DOHH2 (cell line): ENCODE measurements around the gene SLC6A19.
"Not testable (repeated sequence)": the region's sequence is repeated elsewhere in the genome, so short reads cannot be mapped to it uniquely, and the experiment has no call there.

Source experiments
- H3F3A ChIP-seq: fragments of 200-600 bp; sonication (generic), shearing (Covaris generic); 2 replicates; pipeline ENCODE4 v1.6.0; 2016; ENCODE audit warnings: antibody characterized with exemption, mild to moderate bottlenecking; ENCODE audit not compliant: control insufficient read depth, insufficient read depth
- H3K27ac ChIP-seq: fragments of 200-600 bp; sonication (generic); 2 replicates; pipeline ENCODE4 v1.5.1; 2014; ENCODE audit warnings: low read depth, mild to moderate bottlenecking, low read length, moderate library complexity
- H3K27me3 ChIP-seq: fragments of 200-600 bp; sonication (generic); 2 replicates; pipeline ENCODE4 v1.6.1; 2014; ENCODE audit warnings: mild to moderate bottlenecking, low read length, mixed read lengths; ENCODE audit not compliant: control insufficient read depth
- H3K36me3 ChIP-seq: fragments of 200-600 bp; sonication (generic); 2 replicates; pipeline ENCODE4 v1.6.1; 2014; ENCODE audit warnings: mild to moderate bottlenecking, low read length, moderate library complexity, mixed read lengths; ENCODE audit not compliant: control insufficient read depth
- H3K4me1 ChIP-seq: fragments of 200-600 bp; sonication (generic); 2 replicates; pipeline ENCODE4 v1.6.1; 2014; ENCODE audit warnings: mild to moderate bottlenecking, low read length, mixed read lengths; ENCODE audit not compliant: control insufficient read depth
- H3K4me2 ChIP-seq: fragments of 200-600 bp; sonication (generic); 2 replicates; pipeline ENCODE4 v1.6.0; 2014; ENCODE audit warnings: mild to moderate bottlenecking, low read length, moderate library complexity
- H3K4me3 ChIP-seq: fragments of 200-600 bp; sonication (generic); 2 replicates; pipeline ENCODE4 v1.5.1; 2014; ENCODE audit warnings: mild to moderate bottlenecking, low read length, mixed read lengths
- H3K79me2 ChIP-seq: fragments of 200-600 bp; sonication (generic); 2 replicates; pipeline ENCODE4 v1.6.1; 2014; ENCODE audit warnings: mild to moderate bottlenecking, low read length, mixed read lengths; ENCODE audit not compliant: control insufficient read depth
- H3K9me2 ChIP-seq: fragments of 200-600 bp; sonication (generic); replicated peaks from 2 replicates; pipeline ENCODE4 v1.6.1; 2014; ENCODE audit warnings: mild to moderate bottlenecking, low read length, mixed read lengths; ENCODE audit not compliant: control insufficient read depth
- H3K9me3 ChIP-seq: fragments of 200-600 bp; sonication (generic); 2 replicates; pipeline ENCODE4 v1.6.1; 2014; ENCODE audit warnings: antibody characterized with exemption, low read length, mixed read lengths; ENCODE audit not compliant: control insufficient read depth, insufficient read depth
- H4K20me1 ChIP-seq: fragments of 200-600 bp; sonication (generic); 2 replicates; pipeline ENCODE4 v1.6.0; 2014; ENCODE audit warnings: low read depth, mild to moderate bottlenecking, antibody characterized with exemption, low read length, moderate library complexity; ENCODE audit not compliant: control insufficient read depth, insufficient read depth
- EZH2phosphoT487 ChIP-seq: fragments of 200-600 bp; sonication (generic); IDR thresholded peaks from 2 replicates; pipeline ENCODE4 v1.6.1; 2017; ENCODE audit warnings: borderline replicate concordance, mild to moderate bottlenecking, antibody characterized with exemption, low read length, moderate library complexity, mixed read lengths
- TF ChIP-seq, protein P1 (sequence below): fragments of 200-600 bp; sonication (generic); IDR thresholded peaks from one replicate; pipeline ENCODE4 v1.5.1; 2014; ENCODE audit warnings: antibody characterized with exemption, mild to moderate bottlenecking, low read depth, low read length; ENCODE audit not compliant: poor library complexity, severe bottlenecking

SLC6A19 gene

DNA sequence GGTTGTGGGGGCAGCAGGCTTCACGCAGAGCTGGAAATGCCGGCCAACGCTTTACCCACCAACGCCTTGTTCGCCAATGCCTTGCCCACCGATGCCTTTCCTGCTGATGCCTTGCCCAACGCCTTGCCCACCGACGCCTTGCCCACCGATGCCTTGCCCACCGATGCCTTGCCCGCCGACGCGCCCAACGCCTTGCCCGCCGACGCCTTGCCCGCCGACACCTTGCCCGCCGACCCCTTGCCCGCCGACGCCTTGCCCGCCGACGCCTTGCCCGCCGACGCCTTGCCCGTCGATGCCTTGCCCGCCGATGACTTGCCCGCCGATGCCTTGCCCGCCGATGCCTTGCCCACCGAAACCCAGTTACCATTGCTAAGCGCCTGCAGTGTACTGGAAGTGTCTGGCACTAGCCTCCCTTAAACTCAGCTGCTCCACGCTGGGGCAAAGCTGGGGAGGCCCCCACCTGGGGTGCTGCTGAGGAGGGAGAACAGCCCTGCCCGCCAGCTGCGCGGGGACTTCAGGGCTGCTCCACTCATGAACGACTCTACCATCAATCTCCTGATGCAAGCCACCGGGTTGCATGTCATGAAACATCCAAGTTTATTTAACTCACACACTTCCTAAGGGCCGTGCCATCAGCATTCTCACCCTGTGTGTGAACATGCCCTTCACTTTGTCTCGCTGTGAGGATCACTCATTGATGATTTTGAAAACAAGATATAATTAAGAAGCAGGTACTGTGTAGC lies 25.6 kb downstream of the SLC6A19 start:
- H3K27me3 ChIP-seq = no peaks in the 10 kb centered on the region
- TF ChIP-seq EZH2phosphoT487 = no peak
- TF ChIP-seq, protein P1, sequence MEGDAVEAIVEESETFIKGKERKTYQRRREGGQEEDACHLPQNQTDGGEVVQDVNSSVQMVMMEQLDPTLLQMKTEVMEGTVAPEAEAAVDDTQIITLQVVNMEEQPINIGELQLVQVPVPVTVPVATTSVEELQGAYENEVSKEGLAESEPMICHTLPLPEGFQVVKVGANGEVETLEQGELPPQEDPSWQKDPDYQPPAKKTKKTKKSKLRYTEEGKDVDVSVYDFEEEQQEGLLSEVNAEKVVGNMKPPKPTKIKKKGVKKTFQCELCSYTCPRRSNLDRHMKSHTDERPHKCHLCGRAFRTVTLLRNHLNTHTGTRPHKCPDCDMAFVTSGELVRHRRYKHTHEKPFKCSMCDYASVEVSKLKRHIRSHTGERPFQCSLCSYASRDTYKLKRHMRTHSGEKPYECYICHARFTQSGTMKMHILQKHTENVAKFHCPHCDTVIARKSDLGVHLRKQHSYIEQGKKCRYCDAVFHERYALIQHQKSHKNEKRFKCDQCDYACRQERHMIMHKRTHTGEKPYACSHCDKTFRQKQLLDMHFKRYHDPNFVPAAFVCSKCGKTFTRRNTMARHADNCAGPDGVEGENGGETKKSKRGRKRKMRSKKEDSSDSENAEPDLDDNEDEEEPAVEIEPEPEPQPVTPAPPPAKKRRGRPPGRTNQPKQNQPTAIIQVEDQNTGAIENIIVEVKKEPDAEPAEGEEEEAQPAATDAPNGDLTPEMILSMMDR = no peak
- no peaks in the 10 kb centered on the region for H3K79me2 ChIP-seq

DNA sequence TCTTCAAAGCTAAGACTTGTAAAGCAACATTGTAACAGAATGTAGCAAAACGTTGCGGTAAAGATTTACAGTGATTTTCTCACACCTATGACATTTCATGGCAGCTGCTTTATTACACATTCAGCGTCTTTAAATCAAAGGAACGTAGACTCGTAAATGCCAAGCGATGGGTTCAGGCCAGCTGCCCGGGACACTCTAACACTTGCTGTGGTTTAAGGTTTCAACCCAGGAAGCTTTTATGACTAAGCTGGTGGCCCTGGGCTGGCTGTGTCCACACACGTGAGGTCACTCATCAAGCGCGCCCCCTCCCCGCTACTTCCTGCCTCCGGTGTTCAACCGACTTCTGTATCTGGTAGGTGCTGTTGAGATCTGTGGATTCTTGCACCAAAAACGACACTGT lies 26.3 kb downstream of the SLC6A19 start:
- no peaks in the 10 kb centered on the region for H3K9me3 ChIP-seq
- H4K20me1 ChIP-seq = no peaks in the 10 kb centered on the region
- no peak for TF ChIP-seq EZH2phosphoT487
- TF ChIP-seq, protein P1 = no peak
- H3K36me3 ChIP-seq = no peaks in the 10 kb centered on the region
- H3K27ac ChIP-seq = no peak overlapping the region
- no peaks in the 10 kb centered on the region for H3K27me3 ChIP-seq
- no peak overlapping the region for H3K4me3 ChIP-seq
- no peak overlapping the region for H3K4me2 ChIP-seq
- H3K9me2 ChIP-seq = no peaks in the 10 kb centered on the region
- no peaks in the 10 kb centered on the region for H3K4me1 ChIP-seq
- H3F3A ChIP-seq = no peaks in the 10 kb centered on the region
- H3K79me2 ChIP-seq = no peaks in the 10 kb centered on the region

More for the DNA sequence above, 25.6 kb downstream of the SLC6A19 start:
- Histone ChIP-seq H3K4me2 (no peak overlapping the region), H3K27ac (no peak overlapping the region), H3F3A (no peaks in the 10 kb centered on the region), H3K4me3 (no peak overlapping the region), H3K9me3 (peaks cover 5% of the 10 kb centered on the region; the same call in 1 of the 2 replicates), H3K9me2 (no peaks in the 10 kb centered on the region), H4K20me1 (no peaks in the 10 kb centered on the region), H3K4me1 (no peaks in the 10 kb centered on the region), H3K36me3 (no peaks in the 10 kb centered on the region)

- Histone ChIP-seq H3K9me3 (no peaks in the 10 kb centered on the region), H3K27me3 (no peaks in the 10 kb centered on the region)
These were observed 26.7 kb downstream of the SLC6A19 start for GRCh38 chr5:1228120-1228519.

GRCh38 chr5:1229023-1229422 lies 27.6 kb downstream of the SLC6A19 start:
- not testable (repeated sequence) for H3F3A ChIP-seq, H3K9me2 ChIP-seq, H3K4me3 ChIP-seq, H3K36me3 ChIP-seq, H4K20me1 ChIP-seq, H3K4me2 ChIP-seq, H3K9me3 ChIP-seq, H3K27ac ChIP-seq, H3K79me2 ChIP-seq, H3K4me1 ChIP-seq, H3K27me3 ChIP-seq

More at GRCh38 chr5:1228120-1228519, 26.7 kb downstream of the SLC6A19 start:
- Histone ChIP-seq H4K20me1 (no peaks in the 10 kb centered on the region), H3F3A (no peaks in the 10 kb centered on the region), H3K9me2 (no peaks in the 10 kb centered on the region), H3K79me2 (no peaks in the 10 kb centered on the region), H3K27ac (no peak overlapping the region), H3K4me1 (no peaks in the 10 kb centered on the region), H3K36me3 (no peaks in the 10 kb centered on the region), H3K4me2 (no peak overlapping the region), H3K4me3 (no peak overlapping the region)
- TF ChIP-seq, protein P1 = no peak
- TF ChIP-seq EZH2phosphoT487 = no peak
